GM12892 (cell line): ENCODE results near the gene KRTAP3-1.

Source experiments
- POLR2A ChIP-seq: IDR thresholded peaks from 2 replicates; pipeline ENCODE4 v1.6.1; 2011; ENCODE audit warnings: low read depth, low read length, control low read depth
- POLR2AphosphoS5 ChIP-seq: IDR thresholded peaks from 2 replicates; pipeline ENCODE4 v1.6.1; 2011; ENCODE audit warnings: low read depth, low read length, control low read depth

GRCh38 chr17:41026715-41027471, 18.0 kb upstream of the KRTAP3-1 start, which contains the start of gene KRTAP1-5:
- TF ChIP-seq POLR2A, result no peak
- no peak for TF ChIP-seq POLR2AphosphoS5
